GM12878 (cell line): ENCODE measurements around the gene MAP2K7. TPM values are rescaled to one million over a fixed set of nuclear protein-coding genes. Genes with fewer than 3 reads are reported as not detected.

Source experiments
- ATAC-seq: fragments of 200-7000 bp; cut with Tn5 transposase; 3 replicates; pipeline ENCODE4 v1.9.1; 2020; ENCODE audit warnings: mild to moderate bottlenecking, moderate library complexity
- BruUV-seq: library from RNA; stranded (reverse); fragments of 400-500 nt; replicated peaks from 2 replicates; lab custom pipeline; 2021; lab: Mats Ljungman, UMichigan
- CTCF ChIA-PET: fragments of 300-600 bp; sonication (Branson Sonifier 250); formaldehyde crosslinking; extraction: SDS; loops from one replicate; lab custom pipeline; 2021; ENCODE audit warnings: inconsistent platforms; lab: Yijun Ruan, JAX
- POLR2A ChIA-PET: fragments of 350-600 bp; formaldehyde crosslinking; extraction: SDS; loops from one replicate; lab custom pipeline; 2021; ENCODE audit warnings: inconsistent platforms; lab: Charles Lee
- RAD21 ChIA-PET: fragments of 300-600 bp; sonication (Branson Sonifier 250); formaldehyde crosslinking; loops from one replicate; lab custom pipeline; 2023; ENCODE audit warnings: antibody characterized with exemption; ENCODE audit not compliant: unreplicated experiment; lab: Charles Lee
- SMC1A ChIA-PET: fragments of 300-600 bp; sonication (Branson Sonifier 250); formaldehyde crosslinking; loops from one replicate; lab custom pipeline; 2023; ENCODE audit not compliant: unreplicated experiment, uncharacterized antibody; lab: Charles Lee
- DNase-seq: peaks from one replicate; pipeline ENCODE4 v3.0.0-alpha.2; 2011; ENCODE audit warnings: low read depth, low spot score
- FAIRE-seq: peaks from 3 replicates; lab custom pipeline; 2011; peaks lifted over from hg19 to GRCh38; lab: Jason Lieb, UNC
- H2AFZ ChIP-seq: 2 replicates; pipeline ENCODE4 v1.6.0; 2011; ENCODE audit warnings: low read depth, low read length, control low read depth; ENCODE audit not compliant: control insufficient read depth
- H3K27ac ChIP-seq: 2 replicates; pipeline ENCODE4 v1.5.1; 2011; ENCODE audit warnings: control low read depth; ENCODE audit not compliant: control insufficient read depth, insufficient read depth
- H3K27me3 ChIP-seq, 2 experiments: replicated peaks in 1 of 2; 2 replicates each; pipeline versions ENCODE4 v1.6.0 to v1.6.1; 2011; ENCODE audit warnings: low read length in 1 of 2; ENCODE audit not compliant: control insufficient read depth in 2 of 2, insufficient read depth in 2 of 2
- H3K36me3 ChIP-seq, 2 experiments: 2 replicates each; pipeline ENCODE4 v1.5.1; 2011; ENCODE audit warnings: low read length in 1 of 2; ENCODE audit not compliant: control insufficient read depth in 2 of 2, insufficient read depth in 2 of 2
- H3K4me1 ChIP-seq: 2 replicates; pipeline ENCODE4 v1.6.1; 2011; ENCODE audit warnings: mild to moderate bottlenecking, low read length, moderate library complexity, mixed read lengths; ENCODE audit not compliant: control insufficient read depth, insufficient read depth
- H3K4me2 ChIP-seq: 2 replicates; pipeline ENCODE4 v1.6.0; 2011; ENCODE audit warnings: control low read depth; ENCODE audit not compliant: control insufficient read depth, insufficient read depth
- H3K4me3 ChIP-seq: fragments of 200-600 bp; sonication (generic); 2 replicates; pipeline ENCODE4 v1.5.1; 2016
- H3K79me2 ChIP-seq: 2 replicates; pipeline ENCODE4 v1.6.0; 2011; ENCODE audit warnings: low read length; ENCODE audit not compliant: control insufficient read depth, insufficient read depth
- H3K9ac ChIP-seq: 2 replicates; pipeline ENCODE4 v1.8.0; 2011; ENCODE audit warnings: low read length, control low read depth, mixed read lengths; ENCODE audit not compliant: control insufficient read depth, insufficient read depth
- H3K9me3 ChIP-seq: replicated peaks from 3 replicates; pipeline ENCODE4 v1.5.1; 2011; ENCODE audit warnings: mild to moderate bottlenecking, low read length; ENCODE audit not compliant: control insufficient read depth, insufficient read depth
- H4K20me1 ChIP-seq: 2 replicates; pipeline ENCODE4 v1.6.0; 2011; ENCODE audit not compliant: control insufficient read depth, insufficient read depth
- ATF2 ChIP-seq: IDR thresholded peaks from 2 replicates; pipeline ENCODE4 v1.6.1; 2012; ENCODE audit warnings: low read length, inconsistent platforms
- ATF7 ChIP-seq: fragments of 450-650 bp; IDR thresholded peaks from 2 replicates; pipeline ENCODE4 v1.6.1; 2016; ENCODE audit warnings: low read depth, mild to moderate bottlenecking
- BRCA1 ChIP-seq: IDR thresholded peaks from 2 replicates; pipeline ENCODE4 v1.6.1; 2011; ENCODE audit warnings: low read depth, low read length, improper control_type of control experiment
- HSF1 ChIP-seq: fragments of 150-350 bp; IDR thresholded peaks from 2 replicates; pipeline ENCODE4 v1.6.1; 2014; ENCODE audit warnings: mild to moderate bottlenecking, low read depth, low read length
- KLF5 ChIP-seq: fragments of 450-650 bp; IDR thresholded peaks from 2 replicates; pipeline ENCODE4 v1.6.1; 2014; ENCODE audit warnings: mild to moderate bottlenecking; ENCODE audit not compliant: partially characterized antibody
- MYB ChIP-seq: fragments of 150-350 bp; IDR thresholded peaks from 2 replicates; pipeline ENCODE4 v1.6.1; 2014; ENCODE audit warnings: mild to moderate bottlenecking, low read depth, low read length, borderline replicate concordance
- NFIC ChIP-seq: IDR thresholded peaks from 2 replicates; pipeline ENCODE4 v1.6.1; 2012; ENCODE audit warnings: low read depth, mild to moderate bottlenecking, inconsistent platforms, low read length, moderate library complexity
- SUZ12 ChIP-seq: fragments of 200-600 bp; sonication (generic); IDR thresholded peaks from one replicate; pipeline ENCODE4 v1.6.1; 2018; ENCODE audit warnings: antibody characterized with exemption, mild to moderate bottlenecking; ENCODE audit not compliant: unreplicated experiment
- YY1 ChIP-seq: IDR thresholded peaks from 2 replicates; pipeline ENCODE4 v1.6.1; 2011; ENCODE audit warnings: low read depth, mild to moderate bottlenecking, low read length
- ZNF207 ChIP-seq: fragments of 450-650 bp; IDR thresholded peaks from 2 replicates; pipeline ENCODE4 v1.6.1; 2014; ENCODE audit warnings: antibody characterized with exemption, mild to moderate bottlenecking, borderline replicate concordance
- ZNF687 ChIP-seq: fragments of 450-650 bp; IDR thresholded peaks from 2 replicates; pipeline ENCODE4 v1.6.1; 2017; ENCODE audit warnings: mild to moderate bottlenecking, moderate library complexity
- WGBS: methylation state at CpG from one replicate; pipeline ENCODE4 v1.1.6; 2016; ENCODE audit warnings: low lambda C conversion rate; ENCODE audit not compliant: insufficient replicate concordance, insufficient coverage; ENCODE audit errors: missing lambda C conversion rate; 5-methylcytosine and 5-hydroxymethylcytosine counted together
- in situ Hi-C: fragments of 300-500 bp; cut with MboI; formaldehyde crosslinking; loops from 9 replicates; pipeline ENCODE4 v1.14.3; 2018; ENCODE audit warnings: mixed read lengths
- intact Hi-C: fragments of 100-400 bp; cut with micrococcal nuclease; formaldehyde crosslinking; loops from one replicate; pipeline ENCODE4 v1.14.2; 2022; ENCODE audit not compliant: unreplicated experiment
- polyA plus RNA-seq, 11 experiments: library from polyadenylated mRNA; depleted of rRNA in 4 of 11; unstranded in 6 of 11; stranded (reverse) in 5 of 11; fragments of >200 nt; fragmentation: Nextera tagmentation in 4 of 11; fragmentation: Illumina TruSeq in 1 of 11; extraction: Ambion mirVana in 4 of 11; extraction: Trizol in 1 of 11; gene quantifications; 1 replicate in 1 of 11; 2 replicates in 10 of 11; pipeline versions ENCODE4 v1.2.1 to v1.2.3, GENCODE V29; 2011 to 2016; ENCODE audit warnings: inconsistent platforms in 2 of 11, missing spikeins in 2 of 11, low read depth in 1 of 11
- total RNA-seq, 4 experiments: library from RNA; depleted of rRNA in 3 of 4; stranded (reverse); fragments of >200 nt in 3 of 4; fragmentation: Illumina TruSeq in 1 of 4; extraction: Trizol in 1 of 4; gene quantifications; 2 replicates each; pipeline versions ENCODE4 v1.2.1 to v1.2.3, GENCODE V29; 2013 to 2021

MAP2K7 gene
- total and polyA plus RNA-seq, 10 of the 15 experiments (the other 5 are each of a cell fraction or from before 2014, with no cell fraction given), result 0.34 to 32.2 (median 6.7) TPM

GRCh38 chr19:7920519-7921301, 17.0 kb downstream of the MAP2K7 start (continued):
- TF ChIP-seq ZNF687 (no peak), YY1 (no peak), KLF5 (no peak), BRCA1 (no peak)

- ChIA-PET RAD21 (interaction anchor here (0.6 to 2.5 kb wide), 8 partner anchors 18 to 819 kb away, joined by 3 to 17 read pairs (median 5); partner anchors contain the start of genes MAP2K7 and TIMM44), CTCF (interaction anchor here (1.3 to 3.9 kb wide), 6 partner anchors 18 to 353 kb away, joined by 3 to 32 read pairs (median 10); partner anchors contain the start of genes MAP2K7 and TIMM44), SMC1A (interaction anchor here (2.5 kb wide), 1 partner anchor 18 kb away, joined by 13 read pairs; the partner anchor contains the start of gene MAP2K7), POLR2A (interaction anchor here (0.5 to 2.9 kb wide), 7 partner anchors 8 to 822 kb away, joined by 4 to 27 read pairs (median 4); partner anchors contain the start of genes MAP2K7 and TIMM44)
- Histone ChIP-seq H3K4me1 (peaks cover 11% of the 10 kb centered on the region), H3K27me3 (peaks cover 6 to 21% of the 10 kb centered on the region in 2 experiments), H3K4me3 (peak overlapping the region; percentile 65), H4K20me1 (no peaks in the 10 kb centered on the region), H3K36me3 (no peaks in the 10 kb centered on the region; a peak in 1 of 4 replicates), H2AFZ (peak overlapping the region; percentile 83), H3K9me3 (no peaks in the 10 kb centered on the region; the same call in 2 of the 3 replicates), H3K79me2 (no peaks in the 10 kb centered on the region), H3K9ac (peak overlapping the region; percentile 53), H3K4me2 (peak overlapping the region; percentile 96), H3K27ac (peak overlapping the region; percentile 19; the same call in 1 of the 2 replicates)
- FAIRE-seq (no peak), DNase-seq (no peak), ATAC-seq (no peak)
- intact Hi-C loops (no loop called here), in situ Hi-C loops (no loop called here)
- no TSS peak for BruUV-seq
- WGBS, result 52% methylated on average over 17 of the region's 17 CpGs
- TF ChIP-seq ATF2 (no peak), HSF1 (no peak), ATF7 (no peak), ZNF207 (0 out of 2 replicates have a peak, but pooled peaks have one; percentile 0), NFIC (no peak), SUZ12 (no peak), MYB (no peak)
Measured at GRCh38 chr19:7921302-7921966, 17.8 kb downstream of the MAP2K7 start.
